ENCODE measurements around the gene TPT1.
"Not testable (repeated sequence)": the region's sequence is repeated elsewhere in the genome, so short reads cannot be mapped to it uniquely, and the experiment has no call there.

The TPT1 gene

GRCh38 chr13:45365558-45365885, 24.5 kb upstream of the TPT1 start:
- no peak for DNase-seq

DNA sequence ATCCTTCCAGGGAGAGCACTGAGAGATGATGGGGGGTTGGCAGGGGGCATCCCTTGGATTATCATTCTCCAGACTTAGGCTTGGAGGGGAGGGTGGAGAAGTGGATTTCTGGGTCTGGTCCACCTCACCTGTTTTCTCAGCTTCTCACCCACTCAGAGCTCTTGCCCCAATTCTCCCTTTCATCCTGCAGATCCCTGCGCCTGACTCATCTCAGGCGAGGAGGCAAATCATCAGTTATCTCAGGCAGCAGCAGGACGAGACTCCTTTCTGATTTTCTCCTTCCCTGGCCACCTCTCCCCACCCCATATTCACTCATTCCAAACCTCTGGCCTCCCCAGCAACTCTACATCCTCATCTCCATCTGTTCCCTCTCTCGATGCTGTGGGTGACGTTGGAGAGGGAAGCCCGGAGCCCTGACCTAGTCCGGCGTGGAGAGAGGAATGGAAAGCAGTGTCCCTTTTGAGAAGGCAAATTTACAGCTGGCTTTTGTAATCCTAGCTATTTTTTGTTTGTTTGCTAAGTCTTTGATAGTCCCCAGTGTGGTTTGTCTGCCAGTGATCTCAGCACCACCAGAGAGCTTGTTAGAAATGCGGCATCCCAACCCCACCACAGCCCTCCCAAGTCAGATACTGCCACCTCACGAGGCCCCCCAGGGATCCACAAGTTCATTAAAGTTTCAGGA, 24.0 kb upstream of the TPT1 start:
- no peak for DNase-seq

GRCh38 chr13:45362939-45363338, 22.0 kb upstream of the TPT1 start:
- DNase-seq = no peak

DNA sequence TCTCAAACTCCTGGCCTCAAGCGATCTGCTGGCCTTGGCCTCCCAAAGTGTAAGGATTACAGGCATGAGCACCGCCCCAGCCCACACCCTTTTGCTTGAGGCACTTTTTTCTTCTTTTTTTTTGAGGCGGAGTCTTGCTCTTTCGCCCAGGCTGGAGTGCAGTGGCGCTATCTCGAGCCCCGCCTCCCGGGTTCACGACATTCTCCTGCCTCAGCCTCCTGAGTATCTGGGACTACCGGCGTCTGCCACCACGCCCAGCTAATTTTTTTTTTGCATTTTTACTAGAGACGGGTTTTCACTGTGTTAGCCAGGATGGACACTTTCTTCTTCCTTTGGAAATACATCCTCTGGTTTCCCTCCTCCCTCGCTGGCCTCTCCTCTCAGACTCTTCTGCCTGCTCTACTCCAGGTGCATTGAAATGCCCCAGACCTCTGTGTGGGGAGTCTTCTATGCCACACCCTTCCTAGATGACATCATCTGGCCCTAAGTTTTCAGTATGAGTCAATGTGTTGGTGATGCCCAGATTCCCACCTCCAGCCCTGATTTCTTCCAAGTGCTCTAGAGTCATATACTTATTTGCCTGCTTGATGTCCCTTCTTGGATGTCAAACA, 20.7 kb upstream of the TPT1 start:
- DNase-seq = no peak

- no peak for DNase-seq
Observed at GRCh38 chr13:45356966-45357672, 16.1 kb upstream of the TPT1 start.

GRCh38 chr13:45353895-45354294, 12.9 kb upstream of the TPT1 start:
- DNase-seq = no peak

DNA sequence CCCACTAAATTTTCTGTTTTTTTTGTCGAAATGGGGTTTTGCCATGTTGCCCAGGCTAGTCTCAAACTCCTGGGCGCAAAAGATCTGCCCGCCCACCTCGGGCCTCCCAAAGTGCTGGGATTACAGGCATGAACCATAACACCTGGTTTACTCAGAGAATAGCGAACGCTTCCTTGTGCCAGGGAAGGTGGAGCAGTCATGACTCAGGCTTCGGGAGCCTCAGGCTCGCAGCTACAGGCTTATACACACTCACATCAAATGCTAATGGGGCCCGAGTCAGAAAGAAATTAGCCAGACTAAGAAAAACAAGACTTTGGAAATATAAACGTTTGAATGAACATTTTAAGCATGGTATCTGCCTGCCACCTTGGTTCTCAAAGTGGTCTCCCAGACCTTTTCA, 11.0 kb upstream of the TPT1 start:
- no peak for DNase-seq

- DNase-seq = no peak
Observed at GRCh38 chr13:45350152-45350551, 9.2 kb upstream of the TPT1 start.

DNA sequence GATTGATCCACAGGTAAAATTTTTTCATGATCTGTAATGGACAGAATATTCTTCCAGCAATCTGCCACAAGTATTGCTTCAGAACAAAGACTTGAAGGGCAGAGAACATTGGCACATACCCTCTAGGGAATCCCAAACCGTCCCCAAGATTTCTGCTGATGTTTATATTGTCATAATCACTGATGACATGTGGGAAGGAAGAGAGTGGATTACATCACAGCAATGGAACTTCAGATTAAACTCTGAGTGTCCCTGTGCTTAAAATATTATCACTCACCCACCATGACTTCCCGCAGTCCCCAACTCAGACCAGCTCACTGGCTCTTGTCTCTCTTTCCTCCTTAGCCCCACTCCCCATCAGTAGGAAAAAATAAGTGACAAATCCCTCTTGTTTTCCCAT, 8.5 kb upstream of the TPT1 start:
- no peak for DNase-seq

GRCh38 chr13:45344064-45344463, 3.1 kb upstream of the TPT1 start:
- DNase-seq = not testable (repeated sequence)

DNA sequence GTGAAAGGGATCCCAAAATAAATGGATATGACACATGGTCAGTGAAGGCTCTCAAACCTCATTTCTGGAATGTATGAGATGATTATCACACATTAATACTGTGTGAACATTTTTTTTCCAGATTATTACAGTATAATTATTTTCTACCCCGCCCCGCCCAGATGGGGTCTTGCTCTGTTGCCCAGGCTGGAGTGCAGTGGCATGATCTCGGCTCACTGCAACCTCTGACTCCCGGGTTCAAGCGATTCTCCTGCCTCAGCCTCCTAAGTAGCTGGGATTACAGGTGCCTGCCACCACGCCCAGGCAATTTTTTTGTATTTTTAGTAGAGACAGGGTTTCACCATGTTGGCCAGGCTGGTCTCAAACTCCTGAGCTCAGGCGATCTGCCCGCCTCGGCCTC, 2.1 kb upstream of the TPT1 start:
- not testable (repeated sequence) for DNase-seq

GRCh38 chr13:45342668-45343067, 1.7 kb upstream of the TPT1 start:
- not testable (repeated sequence) for DNase-seq

GRCh38 chr13:45341799-45342500, 967 bp upstream of the TPT1 start:
- no peak for DNase-seq

DNA sequence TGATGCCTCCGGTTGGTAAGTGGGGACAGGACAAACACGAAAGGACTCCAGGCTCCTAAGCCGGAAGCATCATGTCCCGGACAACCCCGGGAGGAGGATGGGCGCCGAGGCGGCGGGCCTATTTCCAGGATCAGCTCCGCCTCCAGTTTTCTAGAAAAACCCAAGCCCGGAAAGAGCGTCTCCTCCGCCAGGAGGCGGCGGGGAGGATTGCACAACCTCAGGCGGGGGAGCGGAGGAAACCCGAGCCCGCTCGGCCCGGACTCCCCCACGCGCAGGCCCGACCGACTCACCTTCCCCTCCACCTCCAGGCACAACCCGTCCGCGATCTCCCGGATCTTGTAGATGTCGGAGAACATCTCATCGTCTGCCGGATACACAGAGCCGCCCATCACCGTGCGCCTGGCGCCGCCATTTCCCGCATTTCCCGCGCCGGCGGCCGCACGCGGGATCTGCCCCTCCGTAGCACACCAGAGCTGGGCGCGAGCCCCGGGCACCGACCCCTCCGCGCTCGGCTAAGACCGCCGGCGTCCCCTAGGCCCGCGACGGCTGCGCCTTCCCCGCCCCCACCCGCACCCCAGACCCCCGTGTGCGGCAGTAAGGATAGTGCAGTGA, 455 bp downstream of the TPT1 start:
- no peak for DNase-seq

GRCh38 chr13:45339867-45340266, 1.1 kb downstream of the TPT1 start:
- DNase-seq = no peak

- DNase-seq = no peak
Observed at GRCh38 chr13:45339399-45339798, 1.6 kb downstream of the TPT1 start.

DNA sequence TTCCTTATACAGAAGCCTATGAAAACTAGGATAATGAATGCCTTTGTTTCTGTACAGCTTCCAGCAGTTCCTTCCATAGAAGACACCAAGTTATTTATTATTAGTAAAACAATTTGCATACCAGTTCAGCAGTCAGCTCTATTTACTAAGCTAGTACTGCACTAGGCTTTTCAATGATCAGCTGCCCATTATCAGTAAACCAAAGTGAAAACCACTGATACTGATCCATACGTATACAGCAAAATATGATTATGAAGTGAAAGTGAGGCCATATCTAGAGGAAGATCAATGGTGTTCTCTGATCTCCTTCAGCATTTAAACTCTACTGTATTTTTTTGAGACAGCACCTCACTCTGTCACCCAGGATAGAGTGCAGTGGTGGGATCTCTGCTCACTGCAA, 3.2 kb downstream of the TPT1 start:
- no peak for DNase-seq

- no peak for DNase-seq
Observed at GRCh38 chr13:45337395-45337794, 3.6 kb downstream of the TPT1 start.

GRCh38 chr13:45336025-45336800, 4.8 kb downstream of the TPT1 start:
- no peak for DNase-seq

GRCh38 chr13:45335397-45336024, 5.5 kb downstream of the TPT1 start:
- no peak for DNase-seq

GRCh38 chr13:45333977-45334922, 6.7 kb downstream of the TPT1 start:
- no peak for DNase-seq

Data from NCI-H510A treated with DMSO at 0.1 percent for 48 hours (cell line).